HUES6 (cell line): ENCODE measurements around the gene AFF3.

Experiments used
- H3K27ac ChIP-seq: 2 replicates; pipeline ENCODE4 v1.7.0; 2013; ENCODE audit warnings: low read depth, mild to moderate bottlenecking, low read length, inconsistent platforms
- H3K27me3 ChIP-seq: 2 replicates; pipeline ENCODE4 v1.6.1; 2013; ENCODE audit warnings: low read length; ENCODE audit not compliant: control insufficient read depth, insufficient read depth
- H3K36me3 ChIP-seq: 2 replicates; pipeline ENCODE4 v1.6.1; 2013; ENCODE audit warnings: low read length; ENCODE audit not compliant: control insufficient read depth, insufficient read depth
- H3K4me1 ChIP-seq: 2 replicates; pipeline ENCODE4 v1.6.1; 2013; ENCODE audit warnings: low read length; ENCODE audit not compliant: control insufficient read depth, insufficient read depth
- H3K4me3 ChIP-seq: 2 replicates; pipeline ENCODE4 v1.5.1; 2013; ENCODE audit warnings: low read depth, low read length
- H3K9ac ChIP-seq: one replicate; pipeline ENCODE4 v1.6.1; 2013; ENCODE audit warnings: mild to moderate bottlenecking, low read length
- H3K9me3 ChIP-seq: 2 replicates; pipeline ENCODE4 v1.6.1; 2013; ENCODE audit warnings: low read depth, low read length; ENCODE audit not compliant: control insufficient read depth, insufficient read depth

Gene AFF3

DNA sequence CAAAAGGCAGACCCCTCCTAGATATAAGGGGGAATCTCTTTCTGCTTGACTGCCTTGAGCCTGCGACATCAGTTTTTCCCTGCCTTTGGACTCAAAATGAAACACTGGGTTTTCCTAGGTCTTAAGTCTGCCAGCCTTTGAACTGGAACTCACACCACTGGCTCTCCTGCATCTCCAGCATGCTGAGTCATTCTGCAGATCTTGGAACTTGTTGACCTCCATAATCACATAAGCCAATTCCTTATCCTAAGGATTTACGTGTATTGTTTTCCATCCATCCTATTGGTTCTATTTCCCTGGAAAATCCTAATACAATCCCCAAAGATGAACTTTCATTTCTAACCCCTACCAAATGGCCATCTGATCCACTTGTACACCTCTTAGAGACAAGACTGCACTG is 88.0 kb downstream of the AFF3 start:
- H3K27me3 ChIP-seq = no peaks in the 10 kb centered on the region
- no peak overlapping the region for H3K27ac ChIP-seq
- H3K4me3 ChIP-seq = no peak overlapping the region
- no peak overlapping the region for H3K9ac ChIP-seq
- H3K36me3 ChIP-seq = no peaks in the 10 kb centered on the region
- no peaks in the 10 kb centered on the region for H3K9me3 ChIP-seq
- H3K4me1 ChIP-seq = no peaks in the 10 kb centered on the region

DNA sequence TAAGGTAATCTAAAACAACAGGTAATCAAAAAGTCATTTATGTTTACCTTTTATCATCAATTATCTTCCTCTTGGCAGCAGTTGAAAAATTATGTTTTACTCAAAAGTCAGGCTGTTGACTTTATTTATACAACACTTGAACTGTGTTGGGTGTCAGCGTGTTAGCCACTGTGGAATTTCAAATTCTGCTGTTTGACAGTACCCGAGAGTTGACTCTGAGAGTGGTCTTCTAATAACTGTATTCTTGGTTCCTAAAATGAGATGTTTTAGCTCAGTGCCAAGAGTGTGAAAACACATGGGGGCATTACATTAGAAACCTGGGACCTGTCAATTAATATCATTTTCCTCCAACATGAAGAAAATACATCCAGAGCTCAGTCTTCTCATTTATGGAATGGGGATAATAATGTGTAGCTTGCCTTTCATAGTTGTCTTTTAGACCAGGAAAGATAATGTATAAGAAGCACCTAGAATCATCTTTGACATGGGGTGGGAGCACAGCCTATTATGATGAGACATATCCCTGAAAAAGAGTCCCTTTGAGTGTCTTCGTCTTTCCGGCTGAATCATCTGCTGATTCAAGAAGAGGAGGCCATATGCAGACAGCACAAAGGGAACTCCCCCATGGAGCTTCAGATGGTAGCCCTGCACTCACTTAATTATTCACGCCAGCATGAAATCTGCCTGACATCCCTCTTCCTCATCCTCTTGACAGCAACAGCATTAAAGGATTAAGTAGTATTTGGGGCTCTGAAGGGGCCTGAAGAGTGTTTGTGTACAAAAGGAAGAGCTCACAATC is 89.1 kb downstream of the AFF3 start:
- no peaks in the 10 kb centered on the region for H3K9me3 ChIP-seq

GRCh38 chr2:100052650-100053049 is 89.7 kb downstream of the AFF3 start:
- H3K4me1 ChIP-seq = no peaks in the 10 kb centered on the region
- H3K36me3 ChIP-seq = no peaks in the 10 kb centered on the region
- H3K4me3 ChIP-seq = no peak overlapping the region
- H3K27ac ChIP-seq = no peak overlapping the region
- H3K9me3 ChIP-seq = no peaks in the 10 kb centered on the region
- H3K9ac ChIP-seq = no peak overlapping the region
- H3K27me3 ChIP-seq = no peaks in the 10 kb centered on the region

More for the DNA sequence above, 89.1 kb downstream of the AFF3 start:
- H3K4me1 ChIP-seq = no peaks in the 10 kb centered on the region
- H3K36me3 ChIP-seq = no peaks in the 10 kb centered on the region
- no peak overlapping the region for H3K27ac ChIP-seq
- H3K4me3 ChIP-seq = no peak overlapping the region
- H3K9ac ChIP-seq = no peak overlapping the region
- no peaks in the 10 kb centered on the region for H3K27me3 ChIP-seq

- no peak overlapping the region for H3K9ac ChIP-seq
- H3K4me3 ChIP-seq = no peak overlapping the region
- no peaks in the 10 kb centered on the region for H3K9me3 ChIP-seq
- no peaks in the 10 kb centered on the region for H3K36me3 ChIP-seq
- no peaks in the 10 kb centered on the region for H3K27me3 ChIP-seq
- H3K27ac ChIP-seq = no peak overlapping the region
- H3K4me1 ChIP-seq = no peaks in the 10 kb centered on the region
Measured at GRCh38 chr2:100051253-100051652, 91.1 kb downstream of the AFF3 start.

DNA sequence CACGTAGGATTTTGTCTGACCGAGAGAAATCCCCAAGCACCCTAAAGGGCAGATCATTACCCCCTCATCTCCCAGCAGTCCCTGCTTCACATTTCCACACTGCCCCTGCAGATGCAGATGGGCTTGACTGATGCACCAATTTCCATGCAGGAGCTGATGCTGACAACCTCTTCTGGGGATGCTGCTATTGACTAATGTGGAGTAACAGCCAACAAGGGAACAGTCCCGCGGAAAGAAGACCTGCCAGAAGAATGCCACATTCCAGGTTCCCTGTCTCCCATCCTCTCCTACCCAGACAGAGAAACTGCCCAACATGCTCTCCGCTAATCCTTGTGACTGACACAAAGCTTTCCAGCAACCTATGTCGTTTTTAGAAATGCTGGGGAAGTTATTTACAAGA is 91.7 kb downstream of the AFF3 start:
- no peaks in the 10 kb centered on the region for H3K36me3 ChIP-seq

DNA sequence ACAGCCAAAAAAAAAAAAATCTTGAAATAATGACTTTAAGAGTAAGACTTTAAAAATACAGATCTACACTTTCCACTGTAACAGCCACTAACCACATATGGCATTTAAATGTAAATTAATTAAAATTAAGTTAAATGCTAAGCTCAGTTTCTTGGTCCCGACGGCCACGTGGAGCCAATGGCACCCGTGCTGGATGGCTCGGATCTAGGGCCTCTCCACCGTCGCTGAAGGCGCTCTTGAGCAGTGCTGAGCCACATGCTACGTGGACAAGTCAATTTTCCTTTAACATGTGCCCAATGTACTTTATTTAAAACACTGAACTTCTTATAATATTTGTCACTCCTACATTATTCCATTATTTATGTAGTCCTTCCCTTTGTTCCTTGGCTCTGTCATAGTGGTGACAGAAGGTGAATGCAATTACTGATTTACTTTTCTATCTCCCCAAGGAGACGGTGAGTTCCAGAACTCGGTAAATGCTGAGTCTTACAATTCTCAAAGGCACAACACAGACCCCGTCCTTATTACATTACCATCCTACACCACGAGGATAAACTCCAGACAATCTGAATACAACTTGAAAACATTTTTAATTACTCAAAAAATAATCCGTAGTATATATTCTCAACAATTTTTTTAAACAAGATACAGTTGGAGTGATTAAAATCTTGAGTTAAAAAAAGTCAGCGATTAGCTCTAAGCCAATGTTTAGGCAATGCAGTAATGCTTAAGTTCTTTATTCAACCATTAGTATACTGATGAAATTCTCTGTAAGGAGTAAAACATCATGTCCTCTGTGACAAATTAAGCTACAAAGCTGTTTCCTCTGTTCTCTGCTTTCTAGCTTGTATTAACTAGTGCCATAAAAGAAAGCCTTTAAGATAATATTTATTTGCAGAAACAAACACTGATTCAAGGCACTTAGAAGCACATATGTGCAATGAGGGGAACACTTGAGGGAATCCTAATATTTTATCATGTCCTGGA is 95.1 kb downstream of the AFF3 start:
- Histone ChIP-seq H3K27me3 (no peaks in the 10 kb centered on the region), H3K36me3 (no peaks in the 10 kb centered on the region), H3K4me1 (no peaks in the 10 kb centered on the region), H3K9ac (no peak overlapping the region), H3K27ac (no peak overlapping the region), H3K4me3 (no peak overlapping the region), H3K9me3 (no peaks in the 10 kb centered on the region)

More for the DNA sequence above, 91.7 kb downstream of the AFF3 start:
- Histone ChIP-seq H3K9me3 (no peaks in the 10 kb centered on the region), H3K27me3 (no peaks in the 10 kb centered on the region), H3K9ac (no peak overlapping the region), H3K4me1 (no peaks in the 10 kb centered on the region), H3K4me3 (no peak overlapping the region), H3K27ac (no peak overlapping the region)

GRCh38 chr2:100045000-100045399 is 97.4 kb downstream of the AFF3 start:
- Histone ChIP-seq H3K27ac (no peak overlapping the region), H3K36me3 (no peaks in the 10 kb centered on the region), H3K9ac (no peak overlapping the region), H3K4me3 (no peak overlapping the region), H3K9me3 (no peaks in the 10 kb centered on the region), H3K4me1 (no peaks in the 10 kb centered on the region), H3K27me3 (no peaks in the 10 kb centered on the region)

- Histone ChIP-seq H3K9me3 (no peaks in the 10 kb centered on the region), H3K9ac (no peak overlapping the region), H3K4me1 (no peaks in the 10 kb centered on the region), H3K27me3 (no peaks in the 10 kb centered on the region), H3K36me3 (no peaks in the 10 kb centered on the region), H3K27ac (no peak overlapping the region), H3K4me3 (no peak overlapping the region)
Measured at GRCh38 chr2:100043891-100044255, 98.5 kb downstream of the AFF3 start.

GRCh38 chr2:100043081-100043890 is 99.1 kb downstream of the AFF3 start:
- Histone ChIP-seq H3K4me1 (no peaks in the 10 kb centered on the region), H3K4me3 (no peak overlapping the region), H3K9me3 (no peaks in the 10 kb centered on the region), H3K27ac (no peak overlapping the region), H3K27me3 (no peaks in the 10 kb centered on the region), H3K36me3 (no peaks in the 10 kb centered on the region), H3K9ac (no peak overlapping the region)

- no peaks in the 10 kb centered on the region for H3K27me3 ChIP-seq
Measured at GRCh38 chr2:100042562-100042961, 99.8 kb downstream of the AFF3 start.

More at GRCh38 chr2:100042562-100042961, 99.8 kb downstream of the AFF3 start:
- no peak overlapping the region for H3K9ac ChIP-seq
- no peaks in the 10 kb centered on the region for H3K9me3 ChIP-seq
- H3K36me3 ChIP-seq = no peaks in the 10 kb centered on the region
- no peak overlapping the region for H3K4me3 ChIP-seq
- H3K27ac ChIP-seq = no peak overlapping the region
- no peaks in the 10 kb centered on the region for H3K4me1 ChIP-seq
